DMS 273 treated with DMSO at 0.1 percent for 48 hours (cell line): ENCODE results near the gene EXT2.

Experiments
- DNase-seq: peaks from one replicate; lab custom pipeline; 2025; lab: John Stamatoyannopoulos, UW

The EXT2 gene

DNA sequence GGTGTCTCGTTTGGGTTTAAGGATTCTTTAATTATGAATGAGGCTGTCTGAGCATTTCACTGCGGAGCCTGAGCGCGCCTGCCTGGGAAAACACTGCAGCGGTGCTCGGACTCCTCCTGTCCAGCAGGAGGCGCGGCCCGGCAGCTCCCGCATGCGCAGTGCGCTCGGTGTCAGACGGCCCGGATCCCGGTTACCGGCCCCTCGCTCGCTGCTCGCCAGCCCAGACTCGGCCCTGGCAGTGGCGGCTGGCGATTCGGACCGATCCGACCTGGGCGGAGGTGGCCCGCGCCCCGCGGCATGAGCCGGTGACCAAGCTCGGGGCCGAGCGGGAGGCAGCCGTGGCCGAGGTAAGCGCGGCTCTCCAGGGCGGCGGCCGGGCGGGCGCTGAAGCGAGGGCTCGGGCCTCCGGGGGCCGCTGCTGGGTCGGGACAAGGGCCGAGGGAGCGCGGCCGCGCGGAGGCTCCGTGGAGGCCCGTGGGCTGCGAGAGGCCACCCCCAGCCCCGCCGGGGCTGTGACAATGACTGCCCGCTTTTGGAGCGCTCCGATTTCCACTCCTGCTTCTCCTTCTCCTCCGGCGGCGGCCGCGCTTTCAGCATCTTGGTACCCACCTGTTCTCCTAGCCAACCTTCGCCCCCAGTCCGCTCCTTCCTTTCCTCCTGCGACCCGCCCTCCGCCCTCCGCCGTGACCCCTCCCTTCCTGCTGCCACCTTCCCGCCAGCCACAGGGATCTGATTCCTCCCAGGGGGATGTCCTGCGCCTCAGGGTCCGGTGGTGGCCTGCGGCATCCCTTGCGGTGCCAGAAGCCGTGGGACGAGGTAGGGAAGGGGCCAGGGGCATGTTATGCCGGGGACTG, at the start of gene EXT2:
Gene EXT2, plus strand, starts transcription at position 173 of the 854 bp plus-strand sequence. CDS start 12,035 bp downstream, outside the sequence.
- peak; percentile 12 for DNase-seq

DNA sequence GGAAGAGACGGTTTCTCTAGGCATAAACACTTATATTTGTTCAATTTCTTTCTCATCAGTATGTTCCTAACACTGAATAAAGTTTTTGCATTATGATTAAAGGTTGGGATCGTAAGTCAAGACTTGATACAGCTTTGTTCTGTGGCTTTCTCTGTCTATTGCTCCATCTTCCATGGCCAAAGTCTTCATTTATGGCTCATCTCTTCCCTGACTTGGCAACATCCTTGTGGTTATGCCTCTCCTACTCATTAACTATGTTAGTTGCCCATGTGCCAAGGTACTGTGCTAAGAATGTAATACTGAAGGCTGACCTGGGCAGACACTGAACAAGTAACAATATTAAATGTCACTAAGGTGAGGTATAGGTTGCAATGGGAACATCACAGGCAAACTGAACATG, 49.3 kb upstream of the EXT2 start:
- no peak for DNase-seq

DNA sequence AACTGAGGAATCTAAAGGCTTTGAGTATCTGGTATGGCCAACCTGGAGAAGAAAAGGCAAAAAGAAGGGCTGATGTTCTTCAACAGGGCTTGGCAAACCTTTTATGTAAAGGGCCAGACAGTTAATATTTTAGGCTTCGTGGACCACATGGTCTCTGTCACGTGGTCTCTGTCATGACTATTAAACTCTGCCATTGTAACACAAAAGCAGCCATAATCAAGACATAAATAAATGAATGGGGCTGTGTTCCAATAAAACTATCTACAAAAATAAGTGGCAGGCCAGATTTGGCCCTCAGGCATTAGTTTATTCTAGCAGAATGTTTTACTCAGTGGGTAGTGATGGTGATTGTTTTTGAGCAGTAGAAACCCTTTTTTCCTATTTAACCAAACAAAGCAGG, 48.2 kb upstream of the EXT2 start:
- DNase-seq: no peak

DNA sequence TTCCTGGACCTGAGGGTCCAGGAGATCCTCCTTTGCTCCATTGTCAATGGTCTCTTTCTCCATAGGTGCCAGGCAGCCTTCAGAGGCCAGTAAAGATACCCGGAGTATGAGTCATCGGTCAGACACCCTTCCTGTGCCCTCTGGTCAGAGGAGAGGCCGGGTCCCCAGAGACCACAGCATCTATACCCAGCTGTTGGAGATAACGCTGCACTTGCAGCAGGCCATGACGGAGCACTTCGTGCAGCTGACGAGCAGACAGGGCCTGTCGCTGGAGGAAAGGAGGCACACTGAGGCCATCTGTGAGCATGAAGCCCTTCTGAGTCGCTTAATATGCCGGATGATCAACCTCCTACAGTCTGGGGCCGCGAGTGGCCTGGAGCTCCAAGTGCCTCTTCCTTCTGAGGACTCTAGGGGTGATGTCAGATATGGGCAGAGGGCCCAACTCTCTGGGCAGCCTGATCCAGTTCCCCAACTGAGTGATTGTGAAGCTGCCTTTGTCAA, 47.5 kb upstream of the EXT2 start, which contains the start of gene ACCSL:
Gene ACCSL, plus strand, starts transcription at position 51 of the 501 bp plus-strand sequence. Its CDS starts 56 bp downstream, at position 107.
- no peak for DNase-seq

DNA sequence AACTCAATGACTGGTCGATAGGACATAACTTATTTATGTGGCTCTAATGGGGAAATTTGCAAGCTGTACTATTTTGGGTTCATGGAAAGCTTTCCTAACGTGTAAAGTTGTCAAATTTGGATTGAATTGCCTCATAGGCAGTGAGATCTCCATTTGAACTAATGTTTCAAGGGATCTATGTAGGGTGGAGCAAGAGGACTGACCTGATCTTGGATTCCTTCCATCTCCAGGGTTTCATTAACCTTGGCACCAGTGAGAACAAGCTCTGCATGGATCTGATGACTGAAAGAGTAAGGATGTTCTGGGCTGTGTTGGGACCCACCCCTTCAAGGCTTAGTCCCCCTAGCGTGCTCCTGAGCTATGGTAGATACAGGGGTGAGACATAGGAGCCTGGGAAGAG, 45.6 kb upstream of the EXT2 start:
- DNase-seq: no peak

DNA sequence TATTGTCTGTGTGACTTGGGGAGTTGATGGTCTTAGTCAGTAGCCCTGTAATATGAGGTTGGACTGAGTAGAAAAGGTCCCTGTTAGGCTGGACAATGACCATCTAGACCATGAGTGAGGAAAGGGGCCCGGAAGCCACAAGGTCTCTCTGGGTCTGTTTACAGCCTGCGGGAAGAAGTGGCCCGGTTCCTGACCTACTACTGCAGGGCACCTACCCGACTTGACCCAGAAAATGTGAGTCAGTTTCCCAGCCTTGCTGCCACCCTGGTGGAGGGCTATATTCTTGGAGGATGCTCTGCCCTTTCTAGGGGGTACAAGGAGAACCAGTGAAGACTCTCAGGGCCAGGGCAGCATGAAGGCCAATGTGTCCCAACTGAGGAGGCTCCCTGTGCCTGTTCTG, 44.3 kb upstream of the EXT2 start:
- DNase-seq: no peak

DNA sequence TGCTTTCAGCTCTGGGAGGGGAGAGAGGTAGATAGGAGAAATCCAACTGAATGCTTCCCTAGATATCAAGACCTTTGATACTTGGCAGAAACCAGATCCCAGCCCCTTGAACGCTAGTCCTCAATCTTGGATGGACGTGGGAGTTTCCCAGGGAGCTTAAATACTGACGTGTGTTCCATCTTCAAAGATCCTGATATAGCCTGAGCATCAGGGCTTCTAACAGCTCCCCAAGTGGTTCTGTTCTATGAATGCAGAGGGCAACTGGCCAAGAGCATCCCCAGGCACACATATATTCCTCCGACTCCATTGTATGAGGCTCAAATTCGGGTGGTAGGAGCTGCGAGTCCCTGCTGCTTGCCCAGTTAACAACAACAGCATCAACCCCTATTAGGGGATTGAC, 38.1 kb upstream of the EXT2 start:
- no peak for DNase-seq

DNA sequence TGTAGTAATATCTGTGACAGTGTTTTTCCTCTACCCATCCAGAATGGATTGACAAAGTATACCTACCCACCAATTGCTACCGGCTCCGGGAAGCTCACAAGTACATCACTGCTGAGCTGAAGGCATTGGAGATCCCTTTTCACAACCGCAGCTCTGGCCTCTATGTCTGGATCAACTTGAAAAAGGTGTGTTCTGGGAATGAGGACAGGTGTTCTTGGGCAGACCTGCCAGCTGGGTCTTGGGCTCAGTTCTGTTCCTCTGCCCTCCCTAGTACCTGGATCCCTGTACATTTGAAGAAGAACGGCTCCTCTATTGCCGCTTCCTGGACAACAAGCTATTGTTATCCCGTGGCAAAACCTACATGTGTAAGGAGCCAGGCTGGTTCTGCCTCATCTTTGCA, 37.2 kb upstream of the EXT2 start:
- no peak for DNase-seq

DNA sequence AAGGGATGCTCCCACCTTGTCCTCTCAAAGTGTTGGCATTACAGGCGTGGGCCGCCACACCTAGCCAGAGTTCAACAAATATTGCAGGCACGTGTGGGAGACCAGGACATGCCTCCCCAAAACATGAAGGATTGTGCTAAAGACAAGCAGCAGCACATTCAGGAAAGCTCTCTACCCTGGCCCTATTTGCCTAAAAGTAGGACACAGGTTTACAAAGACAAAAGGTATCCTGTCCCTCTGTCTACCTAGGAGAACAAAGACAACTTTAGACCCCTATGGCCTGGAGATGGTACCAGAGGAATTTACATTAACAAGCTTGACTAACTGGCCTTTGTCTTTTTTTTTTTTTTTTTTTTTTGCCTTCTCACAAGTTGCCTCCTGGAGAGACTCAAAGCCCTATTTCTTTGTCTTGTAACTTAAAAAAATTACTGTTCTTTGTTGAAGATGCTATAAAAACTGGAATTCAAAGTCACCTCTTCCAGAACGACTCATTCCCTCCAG, 30.3 kb upstream of the EXT2 start:
- no peak for DNase-seq

DNA sequence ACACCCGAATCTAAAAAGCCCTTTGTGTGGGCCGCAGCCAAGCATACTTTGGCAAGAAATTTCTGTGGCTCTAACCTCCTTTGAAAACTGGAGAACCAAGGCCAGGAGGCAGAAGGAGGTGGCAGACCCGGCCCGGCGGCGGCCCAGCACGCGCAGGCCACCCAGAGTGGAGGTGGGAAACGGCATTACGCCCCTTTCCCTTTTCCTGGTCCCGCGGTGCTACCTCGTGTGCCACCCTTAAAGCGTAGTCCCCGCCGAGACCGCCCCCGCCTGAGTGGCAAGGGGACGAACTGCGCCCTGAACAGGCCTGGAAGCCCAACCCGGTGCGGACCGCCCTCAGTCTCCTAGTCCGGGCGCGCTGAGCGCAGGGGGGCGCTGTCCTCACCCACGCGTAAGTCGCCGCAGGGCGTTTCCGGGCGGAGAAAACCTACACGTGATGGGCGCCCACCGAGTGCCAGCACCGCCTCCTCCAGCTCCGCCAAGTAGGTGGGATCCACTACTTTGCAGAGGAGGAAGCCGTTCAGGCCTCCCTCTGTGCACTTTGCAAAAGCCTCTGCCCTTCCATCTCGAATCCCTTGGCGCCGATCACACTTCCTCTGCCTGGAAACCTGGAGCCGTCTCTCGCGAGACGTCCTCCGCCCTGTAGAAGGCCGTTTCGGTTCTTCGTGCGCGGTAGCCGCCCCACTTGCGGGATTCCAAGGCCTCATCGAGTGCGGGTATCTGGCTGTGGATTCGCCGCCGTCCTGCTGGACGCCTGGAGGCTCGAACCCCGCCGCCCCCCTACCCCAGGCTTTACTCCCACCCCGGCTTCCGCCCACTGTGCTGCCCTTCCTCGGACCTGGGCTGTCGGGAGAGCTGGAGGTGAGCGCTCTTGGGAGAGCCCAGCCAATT, 29.4 kb upstream of the EXT2 start, which contains the start of gene ACCS:
Gene ACCS, plus strand, starts transcription at position 430 of the 891 bp plus-strand sequence. CDS start 1,358 bp downstream, outside the sequence.
- DNase-seq: peak; percentile 85

DNA sequence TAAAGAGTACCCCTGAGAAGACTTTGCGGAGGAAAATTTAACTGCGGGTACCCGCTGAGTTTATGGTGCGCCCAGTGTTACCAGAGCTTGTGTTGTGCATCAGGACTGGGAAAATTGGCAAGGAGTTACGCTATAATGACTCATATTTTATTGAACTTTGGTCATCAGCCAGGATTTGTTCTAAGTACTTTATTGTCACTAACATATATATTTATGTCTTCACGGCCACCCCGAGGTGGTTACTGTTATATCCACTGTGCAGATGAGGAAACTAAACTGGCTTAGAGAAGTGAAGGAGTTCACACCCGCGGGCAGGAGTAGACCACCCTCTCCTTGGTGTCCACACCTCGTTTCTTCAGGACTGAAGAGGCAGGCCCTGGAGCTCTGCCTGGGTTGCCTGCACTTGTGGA, 28.7 kb upstream of the EXT2 start:
- DNase-seq: no peak

DNA sequence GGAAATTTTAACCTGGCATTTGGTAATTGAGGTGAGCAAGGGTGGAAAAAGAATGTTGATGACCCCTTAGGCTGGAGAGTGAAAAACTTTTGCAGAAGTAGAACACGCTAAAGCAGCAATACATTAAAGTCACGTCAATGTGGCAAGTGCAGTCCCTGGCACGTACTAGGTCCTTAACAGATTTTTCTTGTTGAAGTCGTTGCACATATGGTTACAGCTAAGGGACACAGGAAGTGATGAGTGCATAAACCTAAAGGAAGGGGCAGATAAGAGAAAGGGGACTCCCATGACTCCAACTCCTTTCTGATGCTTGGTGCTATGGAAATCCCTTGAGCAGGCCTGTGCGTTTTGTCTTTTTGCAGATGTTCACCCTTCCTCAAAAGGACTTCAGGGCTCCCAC, 28.2 kb upstream of the EXT2 start:
- no peak for DNase-seq

DNA sequence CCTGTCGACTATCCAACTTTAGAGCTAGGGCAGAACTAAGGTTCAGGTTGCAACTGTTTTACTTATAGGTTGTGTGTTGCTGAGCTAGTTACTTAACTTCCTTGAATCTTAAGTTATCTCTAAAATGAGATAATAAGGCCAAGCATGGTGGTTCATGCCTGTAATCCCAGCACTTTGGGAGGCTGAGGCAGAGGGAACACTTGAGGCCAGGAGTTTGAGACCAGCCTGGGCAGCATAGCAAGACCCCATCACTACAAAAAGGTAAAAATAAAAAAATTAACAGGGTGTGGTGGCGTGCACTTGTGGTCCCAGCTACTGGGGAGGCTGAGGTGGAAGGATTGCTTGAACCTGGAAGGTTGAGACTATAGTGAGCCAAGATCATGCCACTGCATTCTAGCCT, 27.3 kb upstream of the EXT2 start:
- DNase-seq: no peak

DNA sequence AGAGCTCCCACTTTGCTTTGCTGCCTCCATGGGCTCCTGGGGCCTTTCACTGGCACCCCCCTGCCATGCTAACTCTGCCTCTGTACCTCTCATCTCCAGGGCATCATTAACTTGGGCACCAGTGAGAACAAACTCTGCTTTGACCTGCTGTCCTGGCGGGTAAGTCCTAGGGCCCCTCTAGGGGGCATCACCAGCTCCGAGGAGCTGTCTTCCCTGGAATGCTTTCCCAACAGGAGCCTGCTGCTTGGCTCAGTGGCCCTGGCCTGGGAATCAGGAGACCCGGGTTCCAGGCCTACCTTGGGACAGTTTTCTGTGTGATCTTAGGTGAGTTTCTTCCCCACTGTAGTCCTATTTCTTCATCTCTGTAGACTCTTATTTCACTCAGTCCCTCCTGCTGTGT, 24.3 kb upstream of the EXT2 start:
- no peak for DNase-seq

DNA sequence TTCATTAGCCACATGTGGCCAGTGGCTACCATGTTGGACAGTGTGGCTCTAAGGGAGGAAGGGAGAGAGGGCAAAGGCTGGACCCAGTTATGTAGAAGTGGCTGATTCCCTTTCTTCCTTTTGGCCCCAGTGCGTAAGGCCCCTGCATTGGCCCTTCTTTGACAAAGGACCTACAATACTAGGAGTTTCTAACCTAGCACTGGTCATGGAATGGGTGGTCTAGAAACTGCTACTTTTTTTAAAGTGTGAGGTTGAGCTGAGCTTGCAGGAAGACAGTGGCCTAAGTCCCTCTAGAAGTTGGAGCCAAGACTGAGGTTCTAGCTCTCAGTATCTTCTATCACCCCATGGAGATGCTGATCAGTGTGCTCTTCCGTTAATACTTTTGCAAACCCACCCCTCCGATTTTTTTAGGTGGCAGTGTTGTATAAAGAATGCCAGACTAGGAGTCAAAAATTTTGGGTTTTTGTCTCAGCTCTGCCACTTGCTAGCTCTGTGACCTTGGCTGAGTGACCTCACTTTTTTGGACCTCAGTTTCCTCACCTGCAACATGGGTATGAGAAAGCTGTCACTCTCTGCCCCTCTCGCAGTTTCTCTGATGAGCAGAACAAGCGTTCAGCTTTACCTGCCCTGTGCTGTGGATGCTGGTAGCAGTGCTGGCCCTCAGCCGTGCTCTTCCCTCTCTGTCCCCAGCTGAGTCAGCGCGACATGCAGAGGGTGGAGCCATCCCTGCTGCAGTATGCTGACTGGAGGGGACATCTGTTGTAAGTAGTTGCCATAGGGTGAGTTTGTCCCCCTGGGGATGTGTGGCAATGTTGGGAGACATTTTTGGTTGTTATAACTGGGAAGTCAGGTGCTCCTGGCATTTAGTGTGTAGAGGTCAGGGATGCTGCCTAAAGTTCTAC, 22.5 kb upstream of the EXT2 start:
- DNase-seq: no peak

DNA sequence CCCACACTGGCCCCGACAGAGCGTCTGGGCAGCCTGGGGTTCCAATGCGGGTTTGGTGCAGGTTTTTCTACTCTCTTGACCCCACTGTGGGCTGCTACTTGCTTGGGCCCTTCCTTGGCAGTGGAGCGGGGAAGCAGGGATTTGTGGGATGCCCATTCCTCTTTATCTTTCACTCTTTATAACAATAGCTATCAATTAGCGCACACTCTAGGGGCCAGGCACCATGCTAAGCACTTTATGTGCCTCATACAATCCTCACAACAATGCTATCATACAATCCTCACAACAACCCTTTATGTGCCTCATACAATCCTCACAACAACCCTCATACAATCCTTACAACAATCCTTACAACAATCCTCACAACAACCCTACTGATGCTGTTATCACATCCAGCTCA, 16.7 kb upstream of the EXT2 start:
- DNase-seq: no peak

DNA sequence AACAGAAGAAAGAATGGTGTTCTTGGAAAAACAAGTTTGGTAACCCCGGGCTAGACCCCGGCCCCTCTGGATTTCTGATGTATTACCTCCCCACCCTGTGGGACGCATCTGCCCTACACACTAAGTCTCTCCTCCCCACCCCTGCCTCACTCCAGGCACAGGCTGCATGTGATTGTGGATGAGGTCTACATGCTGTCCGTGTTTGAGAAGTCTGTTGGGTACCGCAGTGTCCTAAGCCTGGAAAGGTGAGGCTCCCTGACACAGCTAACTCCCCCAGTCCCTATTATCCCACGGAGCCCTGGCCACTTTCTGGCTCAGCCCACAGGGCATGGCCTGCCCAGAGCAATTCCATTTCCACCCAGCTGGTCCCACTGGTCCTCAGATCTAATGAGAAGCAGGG, 16.1 kb upstream of the EXT2 start:
- no peak for DNase-seq

DNA sequence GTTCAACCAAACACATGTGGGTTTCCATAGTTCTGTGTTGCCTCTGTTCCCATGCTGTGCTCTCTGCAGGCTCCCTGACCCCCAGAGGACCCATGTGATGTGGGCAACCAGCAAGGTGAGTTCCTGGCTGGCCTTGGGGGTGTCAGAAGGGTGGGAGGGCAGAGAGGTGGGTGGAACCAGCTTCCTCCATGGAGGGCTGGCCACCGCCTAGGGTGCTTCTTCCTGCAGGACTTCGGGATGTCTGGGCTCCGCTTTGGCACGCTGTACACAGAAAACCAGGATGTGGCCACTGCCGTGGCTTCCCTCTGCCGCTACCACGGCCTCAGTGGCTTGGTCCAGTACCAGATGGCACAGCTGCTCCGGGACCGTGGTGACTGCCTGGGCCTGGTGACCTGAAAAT, 14.5 kb upstream of the EXT2 start:
- no peak for DNase-seq

DNA sequence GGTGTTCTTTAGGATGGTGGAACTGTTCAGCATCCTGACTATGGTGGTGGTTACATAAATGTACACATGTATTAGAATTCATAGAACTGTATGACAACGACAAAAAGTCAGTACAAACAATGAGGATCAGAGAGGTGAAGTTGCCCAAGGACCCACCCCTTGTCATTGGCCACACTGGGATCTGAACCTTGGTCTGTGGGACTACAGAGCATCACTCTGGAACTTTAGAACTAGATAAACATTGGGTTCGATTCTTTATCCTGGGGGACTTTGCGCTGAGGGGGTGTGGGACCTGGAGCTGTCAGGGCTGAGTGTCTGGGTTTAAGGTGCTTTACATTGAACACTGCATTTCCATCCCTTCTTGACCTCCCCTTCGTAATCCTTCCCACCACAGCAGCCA, 12.8 kb upstream of the EXT2 start:
- DNase-seq: no peak

DNA sequence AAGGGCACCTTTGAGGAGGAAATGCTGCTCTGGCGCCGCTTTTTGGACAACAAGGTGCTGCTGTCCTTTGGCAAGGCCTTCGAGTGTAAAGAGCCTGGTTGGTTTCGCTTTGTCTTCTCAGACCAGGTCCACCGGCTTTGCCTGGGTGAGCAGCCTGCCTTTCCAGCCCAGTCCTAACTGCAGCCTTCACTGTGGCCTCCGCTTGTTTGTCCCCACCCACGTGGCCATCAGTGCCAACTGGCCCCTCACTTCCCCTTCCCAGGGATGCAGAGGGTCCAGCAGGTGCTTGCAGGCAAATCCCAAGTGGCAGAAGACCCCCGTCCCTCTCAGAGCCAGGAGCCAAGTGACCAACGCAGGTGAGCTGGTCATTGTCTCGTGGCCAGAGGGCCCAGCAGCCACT, 12.0 kb upstream of the EXT2 start:
- no peak for DNase-seq

DNA sequence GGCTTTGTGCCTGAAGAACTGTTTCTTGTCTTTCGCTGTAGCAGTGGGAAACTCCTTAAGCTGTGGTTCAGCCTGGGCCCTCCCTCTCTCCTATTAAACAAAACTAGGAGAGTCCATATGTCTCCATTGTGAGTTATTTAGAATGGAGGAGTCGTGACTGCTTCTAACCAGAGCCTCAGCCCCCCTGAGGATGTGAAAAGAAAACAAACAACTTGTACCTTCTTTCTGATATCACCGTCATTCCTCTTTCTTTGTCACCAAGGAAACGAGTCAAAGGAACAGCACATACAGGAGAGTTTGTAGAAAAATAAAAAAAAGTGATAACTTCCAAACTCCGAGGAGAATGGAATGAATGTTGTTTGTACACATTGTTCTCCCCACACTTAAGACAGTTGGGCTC, 11.6 kb upstream of the EXT2 start:
- DNase-seq: no peak
